Stimulated activated effector memory CD8-positive, alpha-beta T cell treated with anti-CD3 and anti-CD28 coated beads, Interleukin-12 subunit alpha, Interleukin-12 subunit beta, amount 100 ng/mL, for 72 hours (primary cell): ENCODE measurements around the gene TRIM4.
"Not testable (repeated sequence)": the region's sequence is repeated elsewhere in the genome, so short reads cannot be mapped to it uniquely, and the experiment has no call there.

Source experiments
- ATAC-seq: fragments of 150-1000 bp; cut with Tn5 transposase; 2 replicates; pipeline ENCODE4 v1.10.0; 2021
- DNase-seq, 2 donors: peaks; one replicate each; pipeline ENCODE4 v3.0.0; 2021 to 2022; ENCODE audit warnings: low spot score in 2 of 2
- H3K27ac Mint-ChIP-seq: one replicate; pipeline ENCODE4 v1.8.0; 2022; ENCODE audit warnings: mild to moderate bottlenecking, mixed read lengths
- H3K36me3 Mint-ChIP-seq: one replicate; pipeline ENCODE4 v1.8.0; 2022; ENCODE audit warnings: mild to moderate bottlenecking, mixed read lengths
- H3K4me1 Mint-ChIP-seq: one replicate; pipeline ENCODE4 v1.8.0; 2022; ENCODE audit warnings: mixed read lengths
- H3K4me3 Mint-ChIP-seq: one replicate; pipeline ENCODE4 v1.8.0; 2022; ENCODE audit warnings: mild to moderate bottlenecking, mixed read lengths
- H3K9me3 Mint-ChIP-seq: one replicate; pipeline ENCODE4 v1.8.0; 2022; ENCODE audit warnings: mixed read lengths

The TRIM4 gene

DNA sequence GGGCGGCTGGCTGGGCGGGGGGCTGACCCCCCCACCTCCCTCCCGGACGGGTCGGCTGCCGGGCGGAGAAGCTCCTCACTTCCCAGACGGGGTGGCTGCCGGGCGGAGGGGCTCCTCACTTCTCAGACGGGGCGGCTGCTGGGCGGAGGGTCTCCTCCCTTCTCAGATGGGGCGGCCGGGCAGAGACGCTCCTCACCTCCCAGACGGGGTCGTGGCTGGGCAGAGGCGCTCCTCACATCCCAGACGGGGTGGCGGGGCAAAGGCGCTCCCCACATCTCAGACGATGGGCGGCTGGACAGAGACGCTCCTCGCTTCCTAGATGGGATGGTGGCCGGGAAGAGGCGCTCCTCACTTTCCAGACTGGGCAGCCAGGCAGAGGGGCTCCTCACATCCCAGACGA is 31.0 kb downstream of the TRIM4 start:
- not testable (repeated sequence) for H3K4me1 Mint-ChIP-seq, H3K27ac Mint-ChIP-seq, H3K9me3 Mint-ChIP-seq, ATAC-seq, DNase-seq, H3K4me3 Mint-ChIP-seq
- peaks cover 35% of the 10 kb centered on the region for H3K36me3 Mint-ChIP-seq

DNA sequence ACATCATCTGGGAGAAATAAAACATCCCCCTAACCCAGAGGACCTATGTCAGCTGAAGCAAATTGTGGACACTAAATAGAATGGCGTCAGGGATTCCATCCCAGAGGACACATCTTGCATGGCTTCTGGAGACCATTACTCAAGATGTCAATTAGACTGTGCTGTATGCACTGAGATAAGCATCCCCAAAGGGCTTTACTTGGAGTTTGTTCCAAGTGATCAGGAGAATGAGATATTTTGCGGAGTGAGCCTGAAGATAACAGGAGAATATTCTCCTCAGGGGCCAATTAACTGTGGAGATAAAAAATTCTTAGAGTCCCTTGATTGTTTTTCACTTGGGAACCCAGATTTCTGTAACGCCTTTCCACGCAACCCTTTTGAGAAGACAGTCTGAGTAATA is 38.0 kb downstream of the TRIM4 start:
- ATAC-seq (no peak), DNase-seq (no peak)
- H3K36me3 Mint-ChIP-seq, result no peaks in the 10 kb centered on the region
- no peak overlapping the region for H3K4me3 Mint-ChIP-seq
- H3K9me3 Mint-ChIP-seq, result no peaks in the 10 kb centered on the region
- H3K27ac Mint-ChIP-seq, result no peak overlapping the region
- no peaks in the 10 kb centered on the region for H3K4me1 Mint-ChIP-seq

DNA sequence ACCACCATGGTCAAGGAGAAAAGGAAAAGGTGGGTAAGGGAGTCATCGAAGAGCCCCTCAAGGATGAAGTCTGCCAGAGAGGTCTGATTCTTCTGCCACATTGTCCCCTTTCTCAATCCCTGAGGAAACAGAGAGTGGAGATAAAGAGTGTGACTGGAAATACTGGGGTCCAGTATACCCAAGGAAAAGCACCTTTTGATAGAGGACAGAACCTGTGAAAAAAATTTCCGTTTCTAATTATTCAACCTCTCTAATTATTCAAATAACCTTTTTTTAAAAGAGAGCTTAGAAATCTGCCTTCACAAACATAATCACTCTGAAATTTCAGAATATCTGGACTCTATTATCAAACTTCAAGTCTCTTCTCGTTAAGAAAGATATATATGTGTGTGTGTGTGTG is 42.4 kb downstream of the TRIM4 start, which contains the start of gene OR2AE1:
TSS of gene OR2AE1 (minus strand) at position 101 of the 400 bp plus-strand sequence. CDS start at position 101, 0 bp downstream.
- Mint-ChIP-seq H3K4me3 (no peak within 1 kb of the TSS), H3K27ac (no peak within 1 kb of the TSS), H3K36me3 (no peaks in the 10 kb centered on the region)

DNA sequence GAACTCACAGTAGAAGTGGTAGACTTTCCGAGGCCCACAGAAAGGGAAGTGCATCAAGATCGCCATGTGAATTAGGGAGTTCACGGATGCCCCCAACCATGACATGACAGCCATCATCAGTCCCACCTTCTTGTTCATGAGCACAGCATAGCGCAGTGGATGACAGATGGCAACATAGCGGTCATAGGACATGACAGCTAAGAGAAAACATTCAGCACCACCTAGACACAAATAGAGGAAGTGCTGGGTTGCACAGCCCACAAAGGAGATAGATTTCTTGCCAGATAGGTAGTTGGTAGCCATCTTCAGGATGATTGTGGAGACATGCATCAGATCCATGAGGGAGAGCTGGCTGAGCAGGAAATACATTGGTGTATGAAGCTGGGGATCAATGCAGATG is 42.8 kb downstream of the TRIM4 start:
- Mint-ChIP-seq H3K27ac (no peak overlapping the region), H3K36me3 (no peaks in the 10 kb centered on the region), H3K4me3 (no peak overlapping the region), H3K4me1 (no peaks in the 10 kb centered on the region), H3K9me3 (no peaks in the 10 kb centered on the region)
- ATAC-seq (no peak), DNase-seq (no peak)

More for the DNA sequence above, 42.4 kb downstream of the TRIM4 start, which contains the start of gene OR2AE1:
- H3K9me3 Mint-ChIP-seq, result no peaks in the 10 kb centered on the region
- ATAC-seq (no peak), DNase-seq (no peak)
- no peaks in the 10 kb centered on the region for H3K4me1 Mint-ChIP-seq

- no peak overlapping the region for H3K27ac Mint-ChIP-seq
- no peaks in the 10 kb centered on the region for H3K9me3 Mint-ChIP-seq
- no peaks in the 10 kb centered on the region for H3K4me1 Mint-ChIP-seq
- ATAC-seq (no peak), DNase-seq (no peak)
- no peak overlapping the region for H3K4me3 Mint-ChIP-seq
- H3K36me3 Mint-ChIP-seq, result no peaks in the 10 kb centered on the region
Measured at GRCh38 chr7:99868246-99868645, 51.1 kb downstream of the TRIM4 start.

- H3K4me1 Mint-ChIP-seq, ATAC-seq, H3K36me3 Mint-ChIP-seq, DNase-seq, H3K4me3 Mint-ChIP-seq, H3K9me3 Mint-ChIP-seq, H3K27ac Mint-ChIP-seq: not testable (repeated sequence)
Measured at GRCh38 chr7:99867477-99867876, 51.9 kb downstream of the TRIM4 start.

- Mint-ChIP-seq H3K9me3 (no peaks in the 10 kb centered on the region), H3K27ac (no peak overlapping the region), H3K4me3 (no peak overlapping the region), H3K36me3 (no peaks in the 10 kb centered on the region), H3K4me1 (no peaks in the 10 kb centered on the region)
- ATAC-seq, result no peak
- DNase-seq, result no peak
Measured at GRCh38 chr7:99863847-99864440, 55.4 kb downstream of the TRIM4 start.

- no peak for ATAC-seq
- Mint-ChIP-seq H3K4me1 (no peaks in the 10 kb centered on the region), H3K27ac (no peak overlapping the region), H3K9me3 (no peaks in the 10 kb centered on the region), H3K4me3 (no peak overlapping the region), H3K36me3 (no peaks in the 10 kb centered on the region)
- DNase-seq, result no peak
Measured at GRCh38 chr7:99860281-99861127, 58.8 kb downstream of the TRIM4 start.

- Mint-ChIP-seq H3K4me3 (no peak overlapping the region), H3K9me3 (no peaks in the 10 kb centered on the region)
Measured at GRCh38 chr7:99855236-99855635, 64.1 kb downstream of the TRIM4 start.

GRCh38 chr7:99848420-99849216 is 70.7 kb downstream of the TRIM4 start:
- DNase-seq (no peak), ATAC-seq (no peak)
- H3K4me1 Mint-ChIP-seq, result no peaks in the 10 kb centered on the region
- H3K36me3 Mint-ChIP-seq, result no peaks in the 10 kb centered on the region
- H3K4me3 Mint-ChIP-seq, result no peak overlapping the region
- H3K27ac Mint-ChIP-seq, result no peak overlapping the region
- H3K9me3 Mint-ChIP-seq, result no peaks in the 10 kb centered on the region

More at GRCh38 chr7:99855236-99855635, 64.1 kb downstream of the TRIM4 start:
- ATAC-seq, result no peak
- no peak overlapping the region for H3K27ac Mint-ChIP-seq
- DNase-seq, result no peak
- no peaks in the 10 kb centered on the region for H3K4me1 Mint-ChIP-seq
- H3K36me3 Mint-ChIP-seq, result no peaks in the 10 kb centered on the region

GRCh38 chr7:99844328-99844727 is 75.0 kb downstream of the TRIM4 start:
- no peaks in the 10 kb centered on the region for H3K9me3 Mint-ChIP-seq
- H3K27ac Mint-ChIP-seq, result no peak overlapping the region
- H3K4me1 Mint-ChIP-seq, result no peaks in the 10 kb centered on the region
- H3K36me3 Mint-ChIP-seq, result no peaks in the 10 kb centered on the region
- no peak overlapping the region for H3K4me3 Mint-ChIP-seq
- DNase-seq, result no peak
- no peak for ATAC-seq

DNA sequence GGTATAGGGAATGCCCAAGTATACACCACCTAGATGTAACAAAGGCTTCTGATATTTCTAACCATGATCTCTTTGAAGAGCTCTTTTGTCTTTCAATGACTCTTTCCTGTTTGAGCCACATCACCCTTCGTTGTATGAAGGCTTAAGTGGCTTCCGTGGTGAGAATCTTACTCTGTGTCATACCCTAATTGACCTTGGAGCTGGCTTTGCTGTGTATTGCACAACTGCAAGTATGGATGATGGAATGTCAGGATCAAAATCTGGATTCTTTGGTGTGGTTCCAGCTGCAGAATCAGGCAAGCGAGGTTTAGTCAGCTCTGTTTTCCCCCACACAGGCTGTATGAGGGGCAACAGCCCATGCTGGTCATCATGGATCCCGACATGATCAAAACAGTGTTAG is 75.5 kb downstream of the TRIM4 start:
- Mint-ChIP-seq H3K4me3 (no peak overlapping the region), H3K9me3 (no peaks in the 10 kb centered on the region), H3K36me3 (no peaks in the 10 kb centered on the region), H3K27ac (no peak overlapping the region), H3K4me1 (no peaks in the 10 kb centered on the region)
- no peak for ATAC-seq
- no peak for DNase-seq

DNA sequence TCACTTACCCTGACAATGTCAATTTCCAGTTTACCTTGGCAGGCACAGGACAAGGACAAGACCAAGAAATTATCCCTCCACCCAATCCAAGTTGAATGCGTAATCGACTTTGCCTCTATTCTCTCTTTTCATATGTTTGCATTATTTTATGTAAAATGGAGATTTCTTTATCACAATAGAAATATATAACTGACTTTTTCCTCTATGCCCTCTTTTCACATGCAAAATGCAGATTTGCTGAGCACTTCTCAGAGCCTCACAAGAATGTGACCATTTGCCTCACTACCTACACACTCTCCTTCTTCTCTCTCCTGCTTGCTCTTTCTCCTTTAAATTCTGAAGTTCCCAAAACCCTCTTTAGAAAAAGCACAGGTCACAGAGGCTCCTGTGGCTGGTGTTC is 76.4 kb downstream of the TRIM4 start:
- H3K9me3 Mint-ChIP-seq, result no peaks in the 10 kb centered on the region
- DNase-seq, result no peak
- no peak overlapping the region for H3K4me3 Mint-ChIP-seq
- H3K27ac Mint-ChIP-seq, result no peak overlapping the region
- ATAC-seq, result no peak
- H3K4me1 Mint-ChIP-seq, result no peaks in the 10 kb centered on the region
- no peaks in the 10 kb centered on the region for H3K36me3 Mint-ChIP-seq
